Left hindlimb (tissue), 1 donor: ENCODE data around the gene ZBTB38.

Experiments
- DNase-seq: peaks from one replicate; pipeline ENCODE4 v3.0.0-alpha.2; 2018

Gene ZBTB38

DNA sequence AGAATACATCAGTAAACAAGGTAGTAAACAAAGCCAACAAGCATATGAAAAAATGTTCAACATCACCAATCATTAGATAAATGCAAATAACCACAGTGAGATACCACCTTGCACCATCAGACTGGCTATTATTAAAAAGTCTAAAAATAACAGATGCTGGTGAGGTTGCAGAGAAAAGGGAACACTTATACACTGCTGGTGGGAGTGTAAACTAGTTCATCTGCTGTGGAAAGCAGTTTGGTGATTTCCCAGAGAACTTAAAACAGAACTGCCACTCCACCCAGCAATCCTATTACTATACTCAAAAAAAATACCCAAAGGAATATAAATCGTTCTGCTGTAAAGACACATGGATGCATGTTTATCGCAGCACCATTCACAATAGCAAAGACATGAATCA is 30.3 kb upstream of the ZBTB38 start:
- no peak for DNase-seq

DNA sequence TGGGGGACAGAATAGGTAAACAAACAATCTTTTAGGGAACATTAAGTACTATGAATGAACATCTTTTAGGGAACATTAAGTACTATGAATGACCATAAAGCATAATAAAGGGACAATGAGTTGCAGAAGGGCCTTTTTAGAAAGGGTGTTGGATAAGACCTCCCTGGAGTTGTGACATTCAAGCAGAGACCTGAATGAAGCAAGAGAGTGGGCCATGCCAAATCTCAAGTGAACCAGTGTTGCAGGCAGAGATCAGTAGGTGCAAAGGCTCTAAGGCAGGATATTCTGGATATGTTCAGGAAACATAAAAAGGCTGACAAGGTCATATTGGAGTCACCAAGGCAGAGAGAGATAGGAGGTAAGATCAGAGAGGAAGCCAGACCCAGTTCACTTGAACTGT is 29.4 kb upstream of the ZBTB38 start:
- DNase-seq, result no peak

DNA sequence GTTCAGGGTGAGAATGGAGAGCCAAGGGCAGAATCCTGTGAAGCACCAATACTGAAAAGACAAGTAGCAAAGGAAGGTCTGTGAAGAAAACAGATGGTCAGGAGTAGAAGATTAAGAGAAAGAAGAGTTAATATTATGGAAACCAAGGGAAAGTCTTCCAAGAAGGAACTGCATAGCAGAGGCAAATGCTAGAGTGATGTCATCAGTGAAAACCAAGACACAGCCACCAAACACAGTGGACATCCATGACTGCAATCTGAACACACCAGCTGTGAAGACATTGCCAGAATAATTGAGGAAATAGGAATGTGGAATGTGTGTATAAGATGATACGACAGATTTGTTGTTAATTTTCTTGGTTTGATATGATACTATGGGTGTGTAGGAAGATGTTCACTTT is 26.8 kb upstream of the ZBTB38 start:
- no peak for DNase-seq

DNA sequence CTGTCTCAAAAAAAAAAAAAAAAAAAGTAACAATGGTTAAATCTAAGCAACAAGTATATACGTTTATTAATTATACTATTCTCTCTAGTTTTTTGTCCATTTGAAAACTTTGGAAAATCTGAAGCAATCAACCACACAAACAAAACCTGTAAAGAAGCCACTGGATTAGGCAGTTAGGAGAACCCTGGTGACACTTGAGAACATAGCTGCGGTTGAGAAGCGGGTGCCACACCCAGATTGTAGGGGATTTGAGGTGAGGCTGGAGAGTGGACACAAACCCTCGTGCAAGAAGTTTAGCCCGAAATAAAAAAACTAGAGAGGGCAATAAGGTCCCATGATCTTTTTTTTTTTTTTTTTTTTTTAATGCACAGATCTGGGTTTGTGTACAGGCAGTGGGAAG is 25.9 kb upstream of the ZBTB38 start:
- DNase-seq, result no peak

DNA sequence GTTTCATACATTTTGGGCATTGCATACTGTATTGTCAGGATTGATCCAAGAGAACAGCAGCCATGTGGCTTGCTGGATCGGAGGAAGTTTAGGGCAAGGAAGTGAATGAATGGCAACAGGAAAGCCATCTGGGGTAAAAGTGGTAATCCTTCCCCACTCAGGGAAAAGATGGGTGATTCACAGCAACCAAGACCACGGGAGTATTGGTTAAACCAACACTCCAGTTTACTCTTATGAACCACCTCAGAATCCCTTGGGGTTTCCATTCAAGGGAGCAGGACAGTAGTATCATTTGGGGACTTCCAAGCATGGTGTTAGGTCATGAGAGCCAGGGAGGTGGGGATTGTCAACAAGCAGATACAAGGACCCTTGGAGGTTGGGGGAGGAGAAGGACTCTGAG is 25.2 kb upstream of the ZBTB38 start:
- DNase-seq, result no peak

DNA sequence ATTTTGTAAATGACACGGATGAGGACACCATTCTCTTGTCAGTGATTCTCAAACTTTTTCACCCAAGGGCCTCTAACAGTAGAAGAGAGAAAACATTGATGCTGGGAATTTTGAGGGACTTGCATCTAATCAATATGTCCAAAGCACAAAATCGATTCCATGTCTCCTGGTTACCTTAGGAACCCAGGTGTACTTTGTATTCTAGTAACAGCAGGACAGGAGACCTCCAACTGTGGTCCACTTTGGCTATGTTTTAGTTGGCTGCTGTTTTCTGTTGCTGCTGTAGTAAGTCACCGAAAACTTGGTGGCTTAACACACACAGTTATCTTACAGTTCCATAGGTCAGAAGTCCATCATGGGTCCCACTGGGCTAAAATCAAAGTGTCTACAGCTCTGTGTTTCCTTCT is 24.4 kb upstream of the ZBTB38 start:
- no peak for DNase-seq

DNA sequence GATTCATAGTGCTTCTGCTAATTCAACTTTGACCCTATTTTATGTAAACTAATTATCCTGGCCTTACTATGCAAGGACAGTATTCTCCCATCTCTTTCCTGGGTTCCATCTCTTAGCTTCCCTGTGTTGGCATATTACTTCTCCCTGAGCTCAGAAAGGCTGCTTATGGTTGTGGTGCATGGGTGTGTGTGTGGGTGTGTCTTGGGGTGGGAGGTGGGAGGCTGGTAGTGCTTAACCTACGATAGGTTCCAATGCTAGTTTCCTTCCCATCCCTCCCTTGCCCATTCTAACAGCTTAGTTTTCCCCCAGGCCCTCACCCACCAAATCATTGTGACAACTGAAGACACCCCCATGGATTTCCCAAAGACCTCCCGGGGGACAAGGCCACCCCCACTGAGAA is 22.8 kb upstream of the ZBTB38 start:
- DNase-seq, result no peak

DNA sequence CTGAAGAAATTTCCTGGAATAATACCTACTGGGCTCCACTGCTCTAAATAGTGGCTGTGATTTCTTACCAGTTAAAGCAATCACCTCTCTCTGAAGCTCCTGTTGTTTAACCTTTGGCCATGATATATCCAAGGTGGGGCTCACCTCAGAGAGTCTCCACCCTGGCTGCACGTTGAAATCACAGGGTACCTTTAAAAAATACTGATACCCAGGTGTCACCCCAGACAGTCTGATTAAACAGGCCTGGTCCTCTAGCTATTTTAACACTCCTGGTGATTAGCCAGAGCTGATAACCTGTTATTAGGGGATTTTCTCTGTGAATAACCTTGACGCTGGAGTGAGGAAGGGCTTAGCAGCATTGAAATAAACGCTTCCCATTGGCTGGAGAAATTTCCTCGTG is 22.3 kb upstream of the ZBTB38 start:
- DNase-seq, result no peak

DNA sequence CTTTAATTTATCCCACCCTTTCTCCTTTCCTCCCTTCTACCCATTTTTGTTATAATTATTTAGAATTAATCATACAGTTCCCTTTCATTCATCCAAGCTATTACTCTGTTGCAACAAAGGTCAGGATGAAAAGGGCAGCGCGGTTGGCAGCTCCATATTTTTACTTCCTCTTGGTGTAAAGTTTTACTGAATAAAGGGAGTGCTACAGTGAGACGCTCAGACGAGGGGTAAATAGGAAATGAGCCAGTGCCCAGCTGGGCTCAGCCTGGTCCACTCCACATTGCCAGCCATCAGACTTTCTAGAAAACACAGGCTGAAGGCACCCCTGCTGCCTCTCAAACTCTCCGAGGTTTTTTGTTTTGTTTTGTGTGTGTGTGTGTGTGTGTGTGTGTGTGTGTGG is 21.9 kb upstream of the ZBTB38 start:
- DNase-seq, result no peak

DNA sequence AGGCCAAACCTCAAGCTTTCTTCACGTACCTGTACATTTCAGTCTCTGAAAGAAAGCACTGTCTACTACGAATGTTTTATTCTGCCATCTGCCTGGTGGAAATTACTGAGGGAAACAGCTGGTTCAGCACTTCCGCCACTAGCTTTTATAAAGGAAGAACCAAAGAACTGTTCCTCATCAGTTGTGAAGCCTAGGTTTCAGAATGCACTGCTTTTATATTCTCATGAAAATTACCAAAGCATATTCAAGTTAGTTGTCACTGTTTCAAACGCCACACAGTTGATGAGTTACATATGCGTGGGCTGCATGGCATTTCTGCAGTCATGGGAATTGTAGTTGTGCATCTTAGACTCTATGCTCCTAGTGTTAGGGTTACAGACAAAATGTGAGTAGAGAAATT is 21.5 kb upstream of the ZBTB38 start:
- DNase-seq, result no peak

DNA sequence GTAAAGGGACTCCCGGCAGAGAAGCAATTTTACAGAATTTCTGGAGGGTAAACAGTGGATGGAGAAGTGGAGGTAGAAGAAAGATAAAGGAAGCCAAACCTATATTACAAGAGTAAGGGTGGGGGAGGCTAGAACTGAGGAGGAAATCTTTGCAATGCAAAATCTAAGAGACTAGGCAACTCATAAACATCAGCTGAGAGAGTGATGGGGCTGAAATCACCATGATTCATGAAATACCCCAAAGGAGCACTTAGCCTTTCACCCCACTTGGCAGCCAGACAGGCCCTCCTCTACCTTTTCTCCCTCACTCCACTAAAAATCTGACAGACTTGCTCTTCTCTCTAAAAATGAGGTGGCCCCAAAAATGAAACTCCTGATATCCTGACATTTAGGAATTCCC is 19.5 kb upstream of the ZBTB38 start:
- no peak for DNase-seq

DNA sequence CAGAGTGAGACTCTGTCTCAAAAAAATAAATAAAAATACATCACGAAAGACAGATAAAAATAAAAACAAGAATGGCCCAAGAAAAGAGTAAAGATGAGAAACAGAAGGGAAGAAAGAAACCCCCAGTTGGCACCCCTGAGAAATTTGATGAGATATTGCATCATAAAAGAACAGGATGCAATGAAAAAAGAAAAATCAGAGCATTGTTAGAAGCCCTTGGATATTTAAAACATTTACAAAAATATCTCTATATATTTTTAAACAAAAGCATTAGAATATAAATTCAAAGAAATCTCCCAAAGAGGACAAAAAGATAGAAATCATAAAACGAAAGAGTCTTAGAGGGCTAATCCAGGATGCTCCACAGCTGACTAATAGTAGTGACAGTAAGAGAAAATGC is 18.6 kb upstream of the ZBTB38 start:
- DNase-seq, result no peak

DNA sequence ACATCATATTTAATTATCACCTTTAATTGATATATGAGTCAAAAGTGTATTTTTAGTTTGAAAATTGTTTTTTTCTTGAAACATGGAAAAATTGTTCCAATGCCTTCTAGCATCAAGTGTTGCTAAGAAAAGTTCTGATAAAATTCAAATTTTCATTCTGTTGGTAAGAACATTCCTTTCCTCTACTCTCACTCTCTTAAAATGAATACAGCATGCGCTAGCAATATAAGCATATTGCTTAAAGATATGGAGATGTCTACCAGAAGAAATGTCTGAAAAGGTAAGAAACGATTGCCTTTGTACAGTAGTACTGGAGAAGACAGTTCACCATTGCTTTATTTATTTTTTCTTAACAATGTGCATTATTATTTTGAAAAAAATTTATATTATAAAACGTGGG is 17.6 kb upstream of the ZBTB38 start:
- DNase-seq, result no peak

DNA sequence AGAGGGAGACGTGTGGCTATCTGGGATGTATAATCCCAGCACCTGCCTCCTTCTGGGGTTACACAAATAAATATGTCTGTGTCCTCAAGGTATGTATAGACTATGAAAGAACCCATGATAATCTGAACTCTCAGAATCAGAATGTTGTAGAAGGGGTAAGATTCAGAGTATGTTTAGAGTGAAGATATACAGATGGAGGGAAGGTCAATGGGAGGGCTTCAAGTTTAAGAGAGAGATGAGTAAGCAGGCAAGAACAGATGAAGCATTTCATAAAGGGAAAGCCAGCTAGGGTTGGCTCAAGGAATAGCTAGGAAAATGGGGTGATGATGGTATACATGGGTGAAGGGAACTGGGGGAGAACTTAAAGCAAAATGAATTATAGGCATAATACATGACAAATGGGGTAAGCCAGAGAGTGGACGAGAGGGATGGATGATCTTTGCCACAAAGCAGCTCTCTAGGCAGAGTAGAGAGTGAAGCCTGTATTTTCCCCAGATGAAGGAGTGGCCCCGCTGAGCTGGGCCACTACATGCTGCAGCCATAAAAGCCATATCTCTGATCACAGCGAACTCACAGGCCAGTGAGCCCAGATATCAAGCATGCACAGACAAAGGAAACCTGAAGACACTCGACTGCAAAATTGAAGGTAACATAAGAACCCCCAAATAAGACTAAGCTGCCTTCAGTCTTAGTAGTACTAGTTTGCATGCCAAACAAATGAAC is 15.9 kb upstream of the ZBTB38 start:
- DNase-seq, result no peak

DNA sequence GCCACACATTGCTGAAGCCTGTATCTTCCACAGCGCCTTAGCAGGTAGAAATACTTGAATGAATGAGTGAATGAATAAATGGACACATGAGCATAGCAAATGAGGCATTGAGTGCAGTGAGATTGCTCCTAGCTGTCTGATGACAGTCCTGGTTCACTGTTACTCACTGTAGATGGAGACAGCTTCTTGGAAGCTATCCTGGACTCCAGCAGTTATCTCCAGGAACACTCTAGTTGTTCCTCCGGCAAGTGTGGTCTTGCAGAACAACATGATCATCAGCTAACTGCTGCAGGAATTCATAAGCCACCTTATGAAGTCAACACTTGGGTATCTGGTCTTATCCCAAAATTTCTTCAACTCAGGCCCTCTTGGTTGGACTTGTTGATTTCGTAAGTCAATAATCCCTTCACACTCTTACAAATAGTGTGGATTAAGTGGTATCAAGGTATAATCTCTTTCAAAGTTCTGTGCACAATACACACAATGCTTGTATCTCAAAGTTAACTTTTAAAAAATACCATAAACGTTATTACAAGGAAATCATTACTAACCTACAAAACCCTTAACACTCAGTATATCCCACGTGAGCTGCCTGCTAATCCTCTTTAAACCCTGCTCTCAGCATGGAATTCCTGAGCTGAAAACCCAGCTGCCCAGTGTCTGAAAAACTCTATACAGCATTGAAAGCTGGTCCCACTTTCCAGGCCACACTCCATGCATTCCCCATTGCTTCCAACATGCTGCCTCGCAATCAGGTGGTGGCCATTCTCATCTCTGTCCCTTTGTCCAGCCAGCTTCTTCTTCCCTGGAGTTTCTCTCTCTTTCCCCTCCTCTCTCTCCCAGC is 14.4 kb upstream of the ZBTB38 start:
- DNase-seq, result no peak

DNA sequence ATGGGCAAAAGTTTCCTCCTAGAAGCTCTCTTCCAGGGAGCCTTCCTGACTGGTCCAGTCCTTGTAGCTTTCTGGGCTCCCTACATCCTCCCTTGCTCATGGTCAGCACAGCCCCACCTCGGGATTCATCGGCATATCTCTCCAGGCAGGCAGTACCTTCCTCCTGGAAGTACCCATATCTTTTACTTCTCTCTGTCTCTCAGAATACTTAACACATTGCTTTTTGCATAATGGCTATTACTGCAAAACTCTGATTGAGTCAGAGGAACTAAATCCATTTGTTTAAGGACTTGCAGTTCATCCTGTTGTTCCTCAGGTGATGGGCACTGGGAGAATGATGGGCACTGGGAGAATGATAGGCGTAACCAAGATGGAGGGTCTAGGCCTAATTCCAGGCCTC is 13.8 kb upstream of the ZBTB38 start:
- no peak for DNase-seq

DNA sequence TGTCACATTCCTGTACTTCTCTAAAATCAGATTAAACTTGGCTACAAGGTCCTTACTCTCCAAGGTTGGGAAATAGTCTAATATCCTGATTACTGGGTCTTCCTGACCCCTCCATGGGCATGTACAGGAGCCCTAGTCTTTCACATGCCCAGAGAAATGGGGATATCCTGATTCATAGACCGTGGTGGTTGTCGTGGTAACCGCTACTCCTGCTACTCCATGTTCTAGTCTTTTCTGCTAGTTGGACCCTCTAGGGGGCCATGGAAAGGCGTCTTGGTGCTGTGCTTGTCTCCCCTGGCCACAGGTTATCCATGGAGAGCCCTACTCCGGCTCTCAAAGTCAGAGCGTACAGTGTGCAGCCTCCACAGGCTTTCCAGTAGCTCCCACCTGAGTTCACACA is 13.1 kb upstream of the ZBTB38 start:
- no peak for DNase-seq

DNA sequence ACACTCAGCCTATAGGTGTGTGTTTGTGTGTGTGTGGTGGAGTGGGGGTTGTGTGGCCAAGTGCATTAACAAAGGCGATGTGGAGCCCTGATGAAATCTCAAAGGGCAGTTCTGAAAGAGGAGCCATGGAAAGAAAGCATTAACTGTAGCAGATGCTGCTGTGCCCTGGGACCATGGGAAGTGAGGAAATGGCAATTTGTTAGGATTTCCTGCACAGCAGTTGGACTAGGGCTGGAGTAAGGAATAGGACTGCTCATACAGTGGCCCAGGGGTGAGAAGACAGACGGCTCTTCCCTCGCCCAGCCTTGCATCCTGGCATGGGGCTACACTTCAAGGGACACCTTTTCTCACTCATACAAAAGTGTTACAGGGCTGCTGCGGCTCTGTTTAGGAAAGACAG is 12.3 kb upstream of the ZBTB38 start:
- DNase-seq, result no peak

DNA sequence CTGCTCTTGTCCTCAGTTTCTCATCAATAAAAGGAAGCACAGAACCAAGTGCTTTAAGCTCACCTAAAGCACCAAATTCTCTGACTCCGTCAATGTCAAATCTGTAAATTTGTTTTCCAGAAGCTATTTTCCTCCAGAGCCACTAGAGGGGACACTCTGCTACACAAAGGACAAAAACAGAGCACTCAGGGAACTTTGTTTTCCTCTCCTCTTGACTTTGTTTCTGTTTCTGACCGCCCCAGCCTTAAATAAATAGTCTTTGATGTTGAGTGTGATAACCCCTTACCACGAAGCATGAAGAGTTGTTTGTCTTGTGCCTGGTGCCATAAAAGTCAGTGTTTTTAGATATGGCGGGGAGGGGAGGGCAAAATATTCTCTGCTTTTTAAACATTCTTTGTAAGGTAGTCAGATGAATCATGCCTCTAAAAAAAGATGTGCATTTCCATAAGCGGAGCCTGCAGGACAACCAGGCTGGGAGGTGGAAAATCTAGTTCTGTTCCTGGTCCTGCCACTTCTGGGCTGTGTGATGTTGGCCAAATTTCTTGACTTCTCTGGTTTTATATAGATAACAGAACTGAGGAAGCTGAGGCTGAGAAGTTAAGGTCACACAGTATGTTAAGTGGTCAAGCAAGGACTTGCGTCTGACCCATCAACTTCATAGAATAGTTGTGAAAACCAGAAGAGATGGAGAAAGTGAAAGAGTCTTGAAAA is 7.3 kb upstream of the ZBTB38 start:
- no peak for DNase-seq

DNA sequence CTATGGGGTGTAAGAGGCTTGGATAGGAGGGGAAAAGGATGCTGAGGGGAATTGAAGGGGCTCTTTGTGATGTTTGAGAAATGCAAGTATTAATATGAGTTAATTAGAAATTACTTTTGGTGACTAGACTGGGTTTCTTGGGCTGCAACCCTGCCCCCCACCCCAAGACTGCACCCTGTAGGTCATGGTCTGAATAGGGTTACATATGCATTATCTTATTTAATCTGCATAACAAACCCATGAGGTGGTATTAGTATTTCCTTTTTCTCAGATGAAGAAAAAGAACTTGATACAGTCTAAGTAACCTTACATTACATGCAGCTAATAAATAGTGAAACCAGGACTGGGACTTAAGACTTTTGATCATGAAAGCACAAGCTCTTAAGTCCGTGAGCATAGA is 5.6 kb upstream of the ZBTB38 start:
- DNase-seq, result no peak

DNA sequence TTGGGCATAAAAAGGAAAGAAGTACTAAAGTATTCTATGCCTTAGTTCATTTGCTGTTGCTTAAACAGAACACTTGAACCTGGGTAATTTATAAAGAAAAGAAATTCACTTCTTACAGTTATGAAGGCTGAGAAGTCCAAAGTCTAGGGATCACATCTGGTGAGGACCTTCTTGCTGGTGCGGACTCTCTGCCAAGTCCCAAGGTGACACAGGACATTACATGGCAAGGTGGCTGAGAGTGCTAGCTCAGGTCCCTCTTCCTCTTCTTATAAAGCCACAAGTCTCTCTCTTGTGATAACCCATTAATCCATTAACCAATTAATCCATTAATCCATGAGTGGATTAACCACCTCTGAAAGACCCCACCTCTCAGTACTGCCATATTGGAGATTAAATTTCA is 3.1 kb upstream of the ZBTB38 start:
- no peak for DNase-seq

DNA sequence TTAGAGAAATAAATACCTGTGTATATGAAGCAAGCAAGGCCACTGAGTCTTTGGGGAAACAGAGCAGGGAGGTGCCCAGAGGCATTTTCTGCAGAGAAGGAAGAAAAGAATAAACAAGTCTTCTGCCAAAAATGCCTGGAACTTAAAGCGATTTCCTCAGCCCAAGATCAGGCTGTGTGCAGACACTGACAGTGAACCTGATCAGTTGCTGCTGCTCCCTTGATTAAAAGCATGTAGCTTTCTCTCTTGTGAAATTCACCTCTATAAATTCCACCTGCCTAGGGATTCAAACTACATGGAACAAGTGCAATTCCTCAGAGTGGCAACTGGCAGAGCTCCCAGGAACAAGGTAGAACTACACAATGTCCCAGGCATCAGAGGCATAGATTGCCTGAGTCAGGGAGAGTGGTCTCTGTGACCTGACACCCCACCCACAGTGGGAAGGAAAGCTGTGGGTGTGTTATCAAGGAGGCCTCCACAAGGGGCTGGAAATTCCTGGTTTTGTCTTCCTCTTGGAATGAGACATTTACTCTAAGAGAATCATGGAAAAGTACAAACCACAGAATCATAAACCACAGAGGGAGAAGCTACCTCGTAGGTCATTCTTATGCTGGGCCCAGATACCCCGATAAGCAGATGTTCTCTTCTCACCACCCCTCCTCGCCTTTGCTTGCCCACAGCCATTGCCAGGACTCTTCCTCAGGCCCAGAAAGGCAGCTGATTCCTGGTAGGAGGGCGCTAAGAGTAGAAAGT is 1.8 kb upstream of the ZBTB38 start:
- DNase-seq, result no peak

DNA sequence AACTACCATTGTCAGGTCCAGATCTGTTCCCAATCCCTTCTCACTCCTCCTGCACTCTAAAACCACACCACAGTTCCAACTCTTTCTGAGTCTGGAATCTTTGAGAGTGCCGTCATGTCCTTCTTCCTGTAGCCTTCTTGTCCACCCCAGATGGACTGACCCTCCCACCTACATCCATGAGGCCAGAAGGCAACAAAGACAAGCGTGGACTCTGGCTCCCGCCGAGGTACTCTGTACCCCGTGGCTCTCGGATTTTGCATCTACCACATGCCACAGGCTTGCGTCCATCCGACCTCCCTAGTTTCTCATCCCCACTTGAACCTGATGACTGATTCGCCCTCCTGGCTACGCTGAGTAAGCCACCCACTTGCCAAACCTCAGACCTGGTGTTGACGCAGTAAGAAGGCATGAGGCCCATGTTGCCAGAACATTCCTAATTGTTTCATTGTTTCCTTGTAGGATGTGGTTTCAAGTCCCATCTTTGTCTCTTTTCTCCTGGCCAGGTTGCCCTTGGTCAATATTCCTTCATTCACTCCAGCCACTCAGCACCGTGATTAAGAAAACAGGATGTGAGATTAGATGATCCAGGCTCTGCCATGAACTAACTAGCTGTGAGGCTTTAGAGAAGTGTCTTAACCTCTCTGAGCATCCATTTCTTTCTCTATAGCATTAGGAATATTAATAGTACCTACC is 1.1 kb upstream of the ZBTB38 start:
- no peak for DNase-seq
